Measurements from ENCODE around the gene AGPAT4. TPM values are rescaled to one million over a fixed set of nuclear protein-coding genes. Genes with fewer than 3 reads are reported as not detected.
A peak's percentile ranks its signal among the peaks of the same experiment; 100 is the strongest.

The AGPAT4 gene
- total RNA-seq, 3 donors from 2014 or later: 4.6 to 10.5 (median 6.2) TPM

DNA sequence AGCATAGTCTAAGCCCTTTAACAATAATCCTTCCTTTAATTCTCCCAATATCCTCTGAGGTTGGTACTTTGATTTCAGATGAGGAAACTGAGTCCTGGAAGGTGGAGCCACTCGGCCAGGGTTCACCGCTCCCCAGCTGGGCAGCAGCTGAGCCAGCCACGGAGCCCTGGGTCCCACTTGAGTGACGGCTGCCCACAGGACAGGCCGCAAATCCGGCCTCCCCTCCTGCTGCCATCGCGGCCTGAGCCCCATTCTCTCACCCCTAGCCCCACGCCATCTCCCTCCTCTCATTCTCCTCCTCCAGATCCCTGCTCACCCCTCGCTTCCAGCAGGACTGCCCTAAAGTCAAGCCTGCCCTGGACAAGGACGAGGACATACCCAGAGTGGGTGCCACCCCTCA is 41.4 kb downstream of the AGPAT4 start:
- H3K27me3 ChIP-seq: no peaks in the 10 kb centered on the region
- H3K36me3 ChIP-seq: no peaks in the 10 kb centered on the region
- H3K27ac ChIP-seq: no peak overlapping the region
- no peak for DNase-seq (ENCODE audit: low spot score in 2 of 2)
- intact Hi-C loops (cut with DNase I; ENCODE audit: low total_unique reads): no loop called here
- no peaks in the 10 kb centered on the region for H3K9me3 ChIP-seq
- no peaks in the 10 kb centered on the region for H3K4me1 ChIP-seq
- no peak for TF ChIP-seq CTCF (IDR thresholded peaks at IDR 0.05)
- no peak for TF ChIP-seq POLR2AphosphoS5 (IDR thresholded peaks at IDR 0.05)
- no peak for TF ChIP-seq POLR2A (IDR thresholded peaks at IDR 0.05)
- H3K4me3 ChIP-seq: no peak overlapping the region

- H3K36me3 ChIP-seq: no peaks in the 10 kb centered on the region
- intact Hi-C loops (cut with DNase I; ENCODE audit: low total_unique reads): no loop called here
- H3K27ac ChIP-seq: no peak overlapping the region
- no peak overlapping the region for H3K4me3 ChIP-seq
- no peaks in the 10 kb centered on the region for H3K9me3 ChIP-seq
- no peaks in the 10 kb centered on the region for H3K4me1 ChIP-seq
- DNase-seq (ENCODE audit: low spot score in 2 of 2): no peak
- H3K27me3 ChIP-seq: no peaks in the 10 kb centered on the region
- no peak for TF ChIP-seq CTCF (IDR thresholded peaks at IDR 0.05)
- no peak for TF ChIP-seq POLR2AphosphoS5 (IDR thresholded peaks at IDR 0.05)
- no peak for TF ChIP-seq POLR2A (IDR thresholded peaks at IDR 0.05)
Observed at GRCh38 chr6:161232010-161232409, 41.9 kb downstream of the AGPAT4 start.

- Histone ChIP-seq H3K9me3 (no peaks in the 10 kb centered on the region), H3K4me1 (no peaks in the 10 kb centered on the region), H3K27me3 (no peaks in the 10 kb centered on the region), H3K4me3 (no peak overlapping the region), H3K27ac (no peak overlapping the region), H3K36me3 (no peaks in the 10 kb centered on the region)
- TF ChIP-seq POLR2AphosphoS5 (IDR thresholded peaks at IDR 0.05) (no peak), CTCF (IDR thresholded peaks at IDR 0.05) (no peak), POLR2A (IDR thresholded peaks at IDR 0.05) (no peak)
- intact Hi-C loops (cut with DNase I; ENCODE audit: low total_unique reads): no loop called here
- no peak for DNase-seq (ENCODE audit: low spot score in 2 of 2)
Observed at GRCh38 chr6:161230339-161230738, 43.5 kb downstream of the AGPAT4 start.

- Histone ChIP-seq H3K36me3 (no peaks in the 10 kb centered on the region), H3K4me3 (peak overlapping the region in 1 of 3 donors; percentile 4), H3K4me1 (no peaks in the 10 kb centered on the region), H3K27me3 (no peaks in the 10 kb centered on the region), H3K9me3 (no peaks in the 10 kb centered on the region), H3K27ac (peak overlapping the region; percentile 55 to 77)
- TF ChIP-seq POLR2AphosphoS5 (IDR thresholded peaks at IDR 0.05): no peak
- no peak for TF ChIP-seq CTCF (IDR thresholded peaks at IDR 0.05)
- TF ChIP-seq POLR2A (IDR thresholded peaks at IDR 0.05): no peak
- DNase-seq (ENCODE audit: low spot score in 2 of 2): no peak
- intact Hi-C loops (cut with DNase I; ENCODE audit: low total_unique reads): loop anchor here (5.0 to 10.0 kb wide), 2 partner anchors 38 to 716 kb away; no protein-coding TSS in a partner anchor
Observed at GRCh38 chr6:161228921-161229591, 44.8 kb downstream of the AGPAT4 start.

DNA sequence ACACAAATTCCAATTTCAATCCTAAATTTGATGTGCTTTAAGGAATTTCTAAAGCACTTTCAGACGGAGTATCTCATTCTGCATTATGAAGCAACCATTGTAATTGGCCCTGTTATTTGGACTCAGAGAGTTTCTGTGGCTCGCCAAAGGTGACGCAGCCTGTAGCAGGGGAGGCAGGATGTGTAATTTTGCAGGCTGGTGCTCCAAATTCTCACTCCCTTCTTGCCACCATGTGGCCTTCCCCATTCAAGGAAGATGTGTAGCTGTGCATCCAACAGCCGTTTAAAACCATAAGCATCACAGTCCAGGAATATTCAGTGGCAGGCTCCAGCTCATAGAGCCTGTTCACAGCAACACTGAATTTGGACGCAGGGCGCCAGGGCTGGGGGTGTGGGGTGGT is 45.8 kb downstream of the AGPAT4 start:
- Histone ChIP-seq H3K27me3 (no peaks in the 10 kb centered on the region), H3K4me3 (no peak overlapping the region), H3K27ac (peak overlapping the region in 1 of 2 donors; percentile 41), H3K36me3 (no peaks in the 10 kb centered on the region), H3K4me1 (no peaks in the 10 kb centered on the region), H3K9me3 (no peaks in the 10 kb centered on the region)
- DNase-seq (ENCODE audit: low spot score in 2 of 2): no peak
- intact Hi-C loops (cut with DNase I; ENCODE audit: low total_unique reads): loop anchor here (5.0 to 10.0 kb wide), 2 partner anchors 39 to 717 kb away; no protein-coding TSS in a partner anchor
- TF ChIP-seq CTCF (IDR thresholded peaks at IDR 0.05) (no peak), POLR2AphosphoS5 (IDR thresholded peaks at IDR 0.05) (no peak), POLR2A (IDR thresholded peaks at IDR 0.05) (no peak)

Measured in breast epithelium (tissue), 4 donors.